Neural cell (in vitro differentiated cells): ENCODE results near the gene KLHDC8A. TPM values are rescaled to one million over a fixed set of nuclear protein-coding genes. Genes with fewer than 3 reads are reported as not detected.

Experiments
- H2AFZ ChIP-seq: fragments of 200-600, 300-800 bp; sonication (generic), shearing (Covaris generic); 2 replicates; pipeline ENCODE4 v1.6.0; 2014; ENCODE audit warnings: low read depth, mild to moderate bottlenecking, antibody characterized with exemption, low read length, moderate library complexity
- H3F3A ChIP-seq: fragments of 200-600 bp; shearing (Covaris generic); 2 replicates; pipeline ENCODE4 v1.6.1; 2016; ENCODE audit warnings: mild to moderate bottlenecking, moderate library complexity, mixed read lengths, antibody characterized with exemption, low read length; ENCODE audit not compliant: insufficient read depth, poor library complexity, severe bottlenecking
- H3K27ac ChIP-seq: fragments of 200-600, 300-800 bp; sonication (generic), shearing (Covaris generic); 2 replicates; pipeline ENCODE4 v1.5.1; 2014; ENCODE audit warnings: mild to moderate bottlenecking, low read length, moderate library complexity
- H3K27me3 ChIP-seq: fragments of 300-800, 200-600 bp; sonication (generic), shearing (Covaris generic); 2 replicates; pipeline ENCODE4 v1.6.0; 2014; ENCODE audit warnings: mild to moderate bottlenecking, low read depth, low read length, moderate library complexity; ENCODE audit not compliant: insufficient read depth
- H3K36me3 ChIP-seq: fragments of 300-800, 200-600 bp; sonication (generic), shearing (Covaris generic); 2 replicates; pipeline ENCODE4 v1.5.1; 2014; ENCODE audit warnings: mild to moderate bottlenecking, antibody characterized with exemption, low read length, moderate library complexity; ENCODE audit not compliant: insufficient read depth
- H3K4me2 ChIP-seq: fragments of 300-800, 200-600 bp; sonication (generic), shearing (Covaris generic); 2 replicates; pipeline ENCODE4 v1.6.0; 2014; ENCODE audit warnings: mild to moderate bottlenecking, low read length
- H3K4me3 ChIP-seq: fragments of 300-800, 200-600 bp; sonication (generic), shearing (Covaris generic); 2 replicates; pipeline ENCODE4 v1.5.1; 2014; ENCODE audit warnings: mild to moderate bottlenecking, low read length, moderate library complexity
- H3K79me2 ChIP-seq: fragments of 200-600 bp; shearing (Covaris generic); replicated peaks from 2 replicates; pipeline ENCODE4 v1.6.0; 2014; ENCODE audit warnings: mild to moderate bottlenecking, low read length, moderate library complexity; ENCODE audit not compliant: insufficient read depth
- H3K9ac ChIP-seq: fragments of 300-800, 200-600 bp; sonication (generic), shearing (Covaris generic); 2 replicates; pipeline ENCODE4 v1.6.1; 2016; ENCODE audit warnings: mild to moderate bottlenecking, low read length, mixed read lengths
- H3K9me2 ChIP-seq: fragments of 200-600 bp; shearing (Covaris generic); 2 replicates; pipeline ENCODE4 v1.6.1; 2016; ENCODE audit warnings: mild to moderate bottlenecking, low read length, mixed read lengths; ENCODE audit not compliant: insufficient read depth
- H3K9me3 ChIP-seq: fragments of 200-600, 300-800 bp; sonication (generic), shearing (Covaris generic); 2 replicates; pipeline ENCODE4 v1.6.1; 2016; ENCODE audit warnings: mild to moderate bottlenecking, mixed run types, low read length, moderate library complexity, mixed read lengths
- H4K20me1 ChIP-seq: fragments of 200-600 bp; shearing (Covaris generic); 2 replicates; pipeline ENCODE4 v1.6.1; 2016; ENCODE audit warnings: mild to moderate bottlenecking, mixed run types; ENCODE audit not compliant: insufficient read depth
- CTCF ChIP-seq: fragments of 450-650 bp; IDR thresholded peaks from 2 replicates; pipeline ENCODE4 v1.5.1; 2014; ENCODE audit warnings: antibody characterized with exemption, mild to moderate bottlenecking, moderate library complexity; ENCODE audit not compliant: poor library complexity, severe bottlenecking
- EP300 ChIP-seq: fragments of 450-650 bp; conservative IDR thresholded peaks from 2 replicates; pipeline ENCODE4 v1.6.1; 2014; ENCODE audit warnings: antibody characterized with exemption, mild to moderate bottlenecking, moderate library complexity; ENCODE audit not compliant: poor library complexity, severe bottlenecking
- EZH2 ChIP-seq: fragments of 200-600, 300-800 bp; shearing (Covaris generic), sonication (generic); IDR thresholded peaks from 2 replicates; pipeline ENCODE4 v1.6.1; 2014; ENCODE audit warnings: antibody characterized with exemption, low read length, borderline replicate concordance, mild to moderate bottlenecking; ENCODE audit not compliant: insufficient read depth, poor library complexity, severe bottlenecking
- MXI1 ChIP-seq: fragments of 450-650 bp; conservative IDR thresholded peaks from 2 replicates; pipeline ENCODE4 v1.6.1; 2014; ENCODE audit warnings: antibody characterized with exemption, mild to moderate bottlenecking; ENCODE audit not compliant: poor library complexity, severe bottlenecking
- POLR2AphosphoS5 ChIP-seq: IDR thresholded peaks from 2 replicates; pipeline ENCODE4 v1.6.1; 2012
- RAD21 ChIP-seq: fragments of 450-650 bp; conservative IDR thresholded peaks from 2 replicates; pipeline ENCODE4 v1.6.1; 2014; ENCODE audit warnings: antibody characterized with exemption, mild to moderate bottlenecking, moderate library complexity
- SMC3 ChIP-seq: fragments of 450-650 bp; conservative IDR thresholded peaks from 2 replicates; pipeline ENCODE4 v1.6.1; 2014; ENCODE audit warnings: antibody characterized with exemption, mild to moderate bottlenecking, moderate library complexity; ENCODE audit not compliant: poor library complexity
- TAF1 ChIP-seq: IDR thresholded peaks from 2 replicates; pipeline ENCODE4 v1.6.1; 2012; ENCODE audit warnings: low read depth
- polyA plus RNA-seq: library from polyadenylated mRNA; depleted of rRNA; stranded (reverse); fragments of >200 nt; gene quantifications from 2 replicates; pipeline ENCODE4 v1.2.3, GENCODE V29; 2014
- TF ChIP-seq, protein P1 (sequence below): IDR thresholded peaks from 2 replicates; pipeline ENCODE4 v1.6.1; 2012; ENCODE audit warnings: borderline replicate concordance

KLHDC8A gene
- polyA plus RNA-seq, 1 donor from 2014 or later: 7.7 TPM

GRCh38 chr1:205332015-205332791 lies 24.5 kb downstream of the KLHDC8A start:
- no peak overlapping the region for H3K4me3 ChIP-seq
- H3K27me3 ChIP-seq: no peaks in the 10 kb centered on the region
- no peaks in the 10 kb centered on the region for H3F3A ChIP-seq
- no peak overlapping the region for H3K9ac ChIP-seq
- no peaks in the 10 kb centered on the region for H3K36me3 ChIP-seq
- H3K9me2 ChIP-seq: no peaks in the 10 kb centered on the region
- H3K79me2 ChIP-seq: no peaks in the 10 kb centered on the region
- H2AFZ ChIP-seq: no peak overlapping the region
- TF ChIP-seq POLR2AphosphoS5: no peak
- no peak for TF ChIP-seq MXI1
- TF ChIP-seq CTCF: no peak
- TF ChIP-seq EP300: no peak
- TF ChIP-seq, protein P1, sequence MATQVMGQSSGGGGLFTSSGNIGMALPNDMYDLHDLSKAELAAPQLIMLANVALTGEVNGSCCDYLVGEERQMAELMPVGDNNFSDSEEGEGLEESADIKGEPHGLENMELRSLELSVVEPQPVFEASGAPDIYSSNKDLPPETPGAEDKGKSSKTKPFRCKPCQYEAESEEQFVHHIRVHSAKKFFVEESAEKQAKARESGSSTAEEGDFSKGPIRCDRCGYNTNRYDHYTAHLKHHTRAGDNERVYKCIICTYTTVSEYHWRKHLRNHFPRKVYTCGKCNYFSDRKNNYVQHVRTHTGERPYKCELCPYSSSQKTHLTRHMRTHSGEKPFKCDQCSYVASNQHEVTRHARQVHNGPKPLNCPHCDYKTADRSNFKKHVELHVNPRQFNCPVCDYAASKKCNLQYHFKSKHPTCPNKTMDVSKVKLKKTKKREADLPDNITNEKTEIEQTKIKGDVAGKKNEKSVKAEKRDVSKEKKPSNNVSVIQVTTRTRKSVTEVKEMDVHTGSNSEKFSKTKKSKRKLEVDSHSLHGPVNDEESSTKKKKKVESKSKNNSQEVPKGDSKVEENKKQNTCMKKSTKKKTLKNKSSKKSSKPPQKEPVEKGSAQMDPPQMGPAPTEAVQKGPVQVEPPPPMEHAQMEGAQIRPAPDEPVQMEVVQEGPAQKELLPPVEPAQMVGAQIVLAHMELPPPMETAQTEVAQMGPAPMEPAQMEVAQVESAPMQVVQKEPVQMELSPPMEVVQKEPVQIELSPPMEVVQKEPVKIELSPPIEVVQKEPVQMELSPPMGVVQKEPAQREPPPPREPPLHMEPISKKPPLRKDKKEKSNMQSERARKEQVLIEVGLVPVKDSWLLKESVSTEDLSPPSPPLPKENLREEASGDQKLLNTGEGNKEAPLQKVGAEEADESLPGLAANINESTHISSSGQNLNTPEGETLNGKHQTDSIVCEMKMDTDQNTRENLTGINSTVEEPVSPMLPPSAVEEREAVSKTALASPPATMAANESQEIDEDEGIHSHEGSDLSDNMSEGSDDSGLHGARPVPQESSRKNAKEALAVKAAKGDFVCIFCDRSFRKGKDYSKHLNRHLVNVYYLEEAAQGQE: no peak
- no peak for TF ChIP-seq SMC3
- no peak for TF ChIP-seq TAF1
- no peak for TF ChIP-seq RAD21
- no peak for TF ChIP-seq EZH2
- no peaks in the 10 kb centered on the region for H4K20me1 ChIP-seq
- H3K4me2 ChIP-seq: no peak overlapping the region
- H3K27ac ChIP-seq: no peak overlapping the region
- H3K9me3 ChIP-seq: no peaks in the 10 kb centered on the region

- no peaks in the 10 kb centered on the region for H3K79me2 ChIP-seq
- TF ChIP-seq EP300: no peak
- no peak for TF ChIP-seq MXI1
- no peak for TF ChIP-seq EZH2
- TF ChIP-seq POLR2AphosphoS5: no peak
- no peak for TF ChIP-seq SMC3
- no peak for TF ChIP-seq TAF1
- TF ChIP-seq RAD21: no peak
- TF ChIP-seq, protein P1: no peak
- no peak for TF ChIP-seq CTCF
- H2AFZ ChIP-seq: no peak overlapping the region
- H3K9me3 ChIP-seq: no peaks in the 10 kb centered on the region
- H3K4me3 ChIP-seq: no peak overlapping the region
- no peak overlapping the region for H3K9ac ChIP-seq
- no peaks in the 10 kb centered on the region for H3K36me3 ChIP-seq
- no peak overlapping the region for H3K27ac ChIP-seq
- H3K4me2 ChIP-seq: no peak overlapping the region
- no peaks in the 10 kb centered on the region for H3F3A ChIP-seq
- H3K27me3 ChIP-seq: no peaks in the 10 kb centered on the region
- no peaks in the 10 kb centered on the region for H4K20me1 ChIP-seq
- H3K9me2 ChIP-seq: no peaks in the 10 kb centered on the region
Observed at GRCh38 chr1:205330150-205330549, 26.6 kb downstream of the KLHDC8A start.
